Testis (tissue), 2 donors: ENCODE measurements around the gene ADRA2C.

ENCODE experiments used
- CTCF ChIP-seq, 3 experiments: fragments of 450-650 bp in 2 of 3; fragments of 200-600 bp in 1 of 3; sonication (generic) in 1 of 3; IDR thresholded peaks; one replicate each; pipeline ENCODE4 v1.5.1; 2016 to 2019; ENCODE audit warnings: antibody characterized with exemption in 3 of 3, mild to moderate bottlenecking in 2 of 3, moderate library complexity in 1 of 3
- POLR2A ChIP-seq: fragments of 450-650 bp; IDR thresholded peaks from one replicate; pipeline ENCODE4 v1.6.1; 2017; ENCODE audit warnings: antibody characterized with exemption, mild to moderate bottlenecking, moderate library complexity

- TF ChIP-seq POLR2A (no peak), CTCF (IDR thresholded peaks at IDR 0.05) (no peak)
Observed at GRCh38 chr4:3781997-3782930, 16.1 kb downstream of the ADRA2C start.
